Stimulated activated CD4-positive, alpha-beta T cell treated with anti-CD3 and anti-CD28 coated beads, Interleukin-15, amount 100 ng/mL, for 1 hour (primary cell): Measurements from ENCODE around the gene OTUD7B.
A peak's percentile ranks its signal among the peaks of the same experiment; 100 is the strongest.

Experiments
- DNase-seq, 2 donors: peaks; one replicate each; pipeline ENCODE4 v3.0.0-alpha.2; 2020; ENCODE audit warnings: low read depth in 1 of 2, low spot score in 1 of 2

OTUD7B gene

DNA sequence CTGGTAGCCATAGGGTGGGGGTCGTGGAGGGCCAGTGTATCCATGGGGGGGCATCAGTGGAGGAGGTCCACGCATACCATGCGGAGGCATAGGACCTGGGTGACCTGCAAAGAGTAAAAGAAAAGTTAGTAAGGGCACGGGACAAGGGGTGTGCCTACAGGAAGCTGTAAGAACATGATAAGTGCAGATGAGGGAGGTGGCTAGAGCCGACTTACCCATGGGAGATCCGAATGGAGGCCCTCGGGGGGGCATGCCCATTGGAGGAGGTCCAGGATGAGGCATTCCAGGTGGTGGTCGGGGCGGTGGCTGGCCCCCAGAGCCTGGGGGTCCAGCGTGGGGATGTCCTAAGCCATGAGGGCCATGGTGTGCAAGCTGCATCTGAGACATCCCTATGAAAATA lies 86.9 kb downstream of the OTUD7B start:
- DNase-seq = no peak

DNA sequence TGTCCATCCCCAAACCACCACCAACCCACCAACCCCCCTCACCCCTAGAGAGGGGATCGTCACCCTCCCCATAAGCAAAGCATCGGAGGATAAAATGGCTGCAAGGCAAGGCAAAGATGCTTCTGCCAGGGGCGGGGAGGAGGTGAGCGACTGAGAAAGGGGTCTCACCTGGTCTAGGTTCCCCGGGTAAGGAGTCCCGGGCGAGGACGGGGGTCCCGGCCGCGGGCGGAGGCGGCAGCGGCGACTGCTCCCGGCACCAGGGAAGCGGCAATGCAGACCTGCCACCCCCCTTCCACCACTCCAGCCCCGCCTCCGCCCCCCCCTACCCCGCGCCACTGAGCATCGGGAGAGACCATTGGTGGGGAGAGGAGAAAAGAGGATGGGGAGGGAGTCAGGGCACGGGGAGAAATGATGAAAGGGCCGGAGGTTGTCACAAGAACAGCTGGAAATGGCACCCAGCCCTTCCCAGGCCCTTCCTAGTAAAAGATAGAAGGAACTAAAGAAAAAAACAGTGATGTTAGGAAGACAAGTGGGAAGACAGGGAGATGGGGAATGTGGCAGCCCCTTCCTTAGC lies 92.9 kb downstream of the OTUD7B start, which contains the start of gene SV2A:
Gene SV2A, minus strand, starts transcription at position 274 of the 574 bp plus-strand sequence. CDS start 4,004 bp downstream, outside the sequence.
- peak in 1 of 2 donors; percentile 21 for DNase-seq

DNA sequence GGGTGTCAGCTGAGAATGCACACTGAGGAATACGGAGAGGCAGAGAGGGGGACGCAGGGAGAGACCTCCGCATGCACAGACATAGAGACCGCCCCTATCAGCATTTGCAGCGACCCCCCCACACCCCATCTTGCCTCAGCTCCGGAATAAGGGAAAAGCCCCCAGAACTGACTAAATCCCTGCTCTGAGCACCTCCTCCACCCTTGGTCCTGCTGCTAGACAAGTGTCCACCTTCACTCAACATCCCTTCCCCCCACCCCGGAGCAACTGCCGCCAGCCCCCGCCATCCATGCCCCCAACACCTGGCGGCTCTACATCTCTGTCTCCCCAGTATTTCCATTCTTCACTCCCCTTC lies 93.7 kb downstream of the OTUD7B start:
- DNase-seq = no peak

DNA sequence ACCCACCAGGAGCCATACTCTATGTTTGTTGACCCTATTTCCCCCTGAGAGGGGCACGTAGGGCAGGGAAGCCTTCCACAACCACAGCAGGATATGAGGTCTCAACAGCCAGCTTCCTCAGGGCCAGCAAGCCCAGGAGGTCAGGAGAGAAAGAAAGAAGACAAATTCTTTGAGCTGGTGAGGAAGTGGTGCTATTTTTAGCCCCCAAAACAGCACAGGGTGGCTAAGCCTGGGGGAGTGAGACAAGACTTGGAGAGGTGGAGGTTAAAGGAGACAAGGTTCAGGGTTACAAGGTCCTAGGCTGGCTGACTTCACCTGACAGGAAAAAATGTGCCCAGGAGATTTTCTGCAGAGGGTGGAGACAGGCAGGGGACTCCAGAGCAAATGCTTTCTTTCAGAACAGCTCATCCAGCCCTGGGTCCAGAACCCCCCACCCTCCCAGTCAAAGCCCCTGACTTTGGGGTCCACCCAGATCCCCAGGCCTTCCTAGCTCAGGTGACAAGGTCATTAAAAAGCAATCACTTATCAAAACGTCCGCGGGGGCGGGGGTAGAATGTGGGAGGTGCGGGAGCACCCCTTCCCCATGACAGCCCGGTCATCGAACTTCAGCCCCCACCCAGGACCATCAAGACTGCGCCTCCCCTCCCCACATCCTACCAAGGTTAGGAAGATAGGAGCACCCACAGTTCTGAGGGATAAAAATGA lies 94.2 kb downstream of the OTUD7B start:
- DNase-seq = no peak

DNA sequence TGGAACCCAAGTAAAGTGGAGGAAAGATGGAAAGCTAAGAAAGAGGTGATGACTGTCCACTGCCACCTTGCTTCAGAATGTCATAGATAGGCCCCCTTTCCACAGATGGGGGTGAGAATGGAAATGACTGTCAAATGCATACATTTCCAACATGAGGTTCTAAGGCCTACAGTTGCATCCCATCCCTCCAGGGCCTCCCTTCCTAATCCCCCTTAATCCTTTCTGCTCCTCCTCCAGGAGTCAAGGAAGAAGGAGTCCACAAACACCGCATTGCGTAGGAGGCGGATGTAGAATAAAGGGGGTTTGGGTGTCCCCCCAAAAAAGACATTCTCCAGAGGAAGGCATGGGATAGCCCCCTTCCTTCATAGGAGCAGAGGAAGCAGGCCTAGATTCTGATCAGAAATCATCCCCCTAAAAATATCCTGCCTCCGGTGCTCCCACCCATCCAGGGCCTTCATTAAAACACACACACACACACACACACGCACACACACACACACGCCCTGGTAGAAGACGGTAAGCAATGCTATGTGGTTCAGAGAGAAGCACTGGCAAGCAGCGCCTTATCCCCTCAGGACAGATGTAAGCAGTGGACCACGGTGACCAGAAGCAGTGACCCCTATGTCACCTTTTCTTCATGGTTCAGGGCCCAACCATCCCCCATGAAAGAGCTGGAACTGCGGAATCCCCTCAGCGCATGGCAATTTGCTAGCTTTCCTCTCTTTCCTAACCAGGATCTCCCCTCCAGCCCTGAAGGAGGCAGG lies 94.9 kb downstream of the OTUD7B start:
- no peak for DNase-seq

DNA sequence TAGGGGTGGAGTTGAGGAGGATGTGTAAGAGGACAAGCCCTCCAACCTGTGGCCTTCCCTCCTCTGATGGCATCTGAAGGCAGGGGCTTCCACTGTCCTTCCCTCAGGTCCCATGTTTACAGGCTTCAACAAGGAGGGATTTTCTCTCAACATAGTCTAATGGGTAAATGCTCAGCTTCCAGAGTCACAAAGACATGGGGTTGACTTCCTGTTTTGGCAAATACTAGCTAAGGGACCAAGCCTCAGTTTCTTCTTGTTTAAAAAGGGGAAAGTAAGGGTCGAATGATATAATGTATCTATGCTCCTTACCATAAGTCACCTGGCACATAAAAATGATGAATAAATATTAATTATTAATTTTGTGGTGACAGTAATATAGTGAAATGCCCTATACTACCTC lies 96.0 kb downstream of the OTUD7B start:
- no peak for DNase-seq

DNA sequence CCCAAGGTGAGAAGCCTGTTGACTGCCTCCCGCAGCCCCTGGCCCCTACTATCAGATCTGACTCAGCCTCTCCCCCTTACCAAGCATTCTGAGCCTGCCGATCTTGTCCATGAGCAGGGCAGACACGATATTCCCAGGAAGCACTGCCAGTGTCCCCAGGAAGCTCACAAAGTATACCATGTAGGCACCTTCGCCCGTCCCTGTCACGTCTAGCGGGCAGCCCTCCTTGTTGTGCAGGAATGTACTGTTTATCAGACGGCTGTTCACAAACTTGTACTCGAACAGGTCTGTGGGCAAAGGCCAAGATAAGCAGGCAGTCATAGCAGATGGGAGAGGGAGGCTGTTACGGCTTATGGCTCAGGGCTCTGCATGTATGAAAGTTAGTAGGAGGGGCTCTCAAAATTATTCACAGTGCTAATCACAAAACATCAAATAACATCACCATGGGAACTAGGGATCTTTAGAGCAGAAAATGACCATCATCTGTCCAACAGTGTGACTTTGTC lies 103.9 kb downstream of the OTUD7B start:
- DNase-seq = no peak

DNA sequence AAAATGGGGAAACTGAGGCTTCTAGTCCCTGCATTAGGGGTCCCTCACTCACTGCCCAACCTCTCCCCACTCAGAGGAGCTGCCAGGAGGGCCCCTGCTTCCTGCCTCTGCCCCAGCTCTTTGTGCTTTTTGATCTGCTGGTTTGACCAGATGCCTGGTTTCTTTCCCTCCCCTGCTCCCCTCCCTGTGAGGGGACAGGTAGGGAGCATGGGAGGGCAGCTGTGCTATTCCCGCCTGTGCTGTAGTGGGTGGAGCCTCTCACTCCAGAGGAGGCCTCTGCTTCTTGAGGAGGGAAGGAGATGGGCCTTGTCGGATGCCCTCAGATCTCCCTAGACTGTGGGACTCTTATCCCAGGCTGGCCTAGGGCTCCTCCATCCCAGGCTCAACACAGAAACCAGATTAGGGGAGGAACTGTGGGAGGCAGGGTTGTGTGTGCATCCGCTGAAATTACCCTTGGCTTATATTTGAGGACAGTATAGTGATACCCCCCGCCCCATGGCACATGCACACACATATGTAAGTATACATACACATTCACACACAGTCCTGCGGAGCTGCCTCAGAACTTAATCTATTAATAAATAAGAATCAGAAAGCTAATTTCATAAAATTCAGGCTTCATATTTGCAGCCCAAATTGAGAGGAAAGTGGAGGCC lies 106.6 kb downstream of the OTUD7B start:
- DNase-seq = no peak

DNA sequence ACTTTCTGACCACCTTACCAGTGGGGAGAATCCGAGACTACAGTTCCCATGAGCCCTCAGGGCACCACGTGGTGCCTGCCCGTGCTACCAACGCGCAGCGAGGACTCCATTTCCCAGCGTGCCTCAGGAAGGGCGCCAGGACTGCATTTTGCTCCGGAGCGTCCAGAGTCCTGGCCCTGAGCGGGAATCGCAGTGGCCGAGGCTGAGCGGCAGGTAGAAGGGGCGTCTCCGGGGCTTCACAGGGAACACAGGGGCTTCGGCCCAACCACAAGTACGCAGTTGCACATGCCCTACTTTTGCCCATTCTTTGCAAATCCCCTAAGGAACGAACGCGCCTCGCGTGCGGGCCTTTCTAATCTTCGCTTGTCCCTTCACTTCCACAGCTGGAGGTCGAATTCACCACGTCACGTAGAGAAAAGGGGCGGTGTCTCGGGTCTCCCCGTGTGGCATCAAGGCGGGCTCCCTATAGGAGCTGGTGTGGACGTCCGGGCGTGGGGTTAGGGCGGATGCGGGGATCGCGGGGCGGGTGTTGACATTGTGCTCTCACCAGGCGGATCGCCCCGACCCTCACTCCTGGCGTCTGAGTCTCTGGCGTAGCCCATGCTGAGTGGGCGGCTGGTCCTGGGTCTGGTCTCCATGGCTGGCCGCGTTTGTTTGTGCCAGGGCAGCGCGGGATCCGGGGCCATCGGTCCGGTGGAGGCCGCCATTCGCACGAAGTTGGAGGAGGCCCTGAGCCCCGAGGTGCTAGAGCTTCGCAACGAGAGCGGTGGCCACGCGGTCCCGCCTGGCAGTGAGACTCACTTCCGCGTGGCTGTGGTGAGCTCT lies 110.9 kb downstream of the OTUD7B start, which contains the start of gene BOLA1:
Gene BOLA1, plus strand, starts transcription at position 109 of the 825 bp plus-strand sequence. Its CDS starts 492 bp downstream, at position 601.
- peak; percentile 53 to 63 for DNase-seq

DNA sequence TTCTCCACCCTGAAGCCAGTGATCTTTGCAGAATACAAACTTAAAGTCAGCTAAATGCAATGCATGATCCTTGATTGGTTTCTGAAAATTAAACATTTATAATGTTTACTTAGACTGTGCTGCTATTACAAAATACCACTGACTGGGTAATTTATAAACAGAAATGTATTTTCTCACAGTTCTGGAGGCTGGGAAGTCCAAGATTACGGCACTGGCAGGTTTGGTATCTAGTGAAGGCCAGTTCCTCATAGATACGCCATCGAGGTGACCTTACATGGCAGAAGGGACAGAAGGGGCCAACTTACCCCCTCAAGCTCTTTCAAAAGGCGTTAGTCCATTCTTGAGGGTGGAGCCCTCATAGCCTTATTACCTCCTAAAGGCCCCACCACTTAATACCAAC lies 114.0 kb downstream of the OTUD7B start:
- DNase-seq = no peak

DNA sequence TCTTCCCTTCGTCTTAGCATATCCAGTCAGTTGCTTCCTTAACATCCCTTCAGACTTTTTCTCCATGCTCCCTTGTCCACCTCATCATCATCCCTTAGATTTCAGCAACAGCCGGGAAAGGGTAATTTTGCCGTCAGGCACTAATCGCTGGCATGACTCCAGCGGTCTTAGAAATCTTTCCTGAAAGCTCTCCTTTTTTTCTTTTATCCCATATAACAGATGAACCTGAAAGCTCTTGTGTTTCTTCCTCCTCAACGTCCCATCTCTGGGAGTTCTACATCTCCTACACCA lies 121.6 kb downstream of the OTUD7B start:
- no peak for DNase-seq

DNA sequence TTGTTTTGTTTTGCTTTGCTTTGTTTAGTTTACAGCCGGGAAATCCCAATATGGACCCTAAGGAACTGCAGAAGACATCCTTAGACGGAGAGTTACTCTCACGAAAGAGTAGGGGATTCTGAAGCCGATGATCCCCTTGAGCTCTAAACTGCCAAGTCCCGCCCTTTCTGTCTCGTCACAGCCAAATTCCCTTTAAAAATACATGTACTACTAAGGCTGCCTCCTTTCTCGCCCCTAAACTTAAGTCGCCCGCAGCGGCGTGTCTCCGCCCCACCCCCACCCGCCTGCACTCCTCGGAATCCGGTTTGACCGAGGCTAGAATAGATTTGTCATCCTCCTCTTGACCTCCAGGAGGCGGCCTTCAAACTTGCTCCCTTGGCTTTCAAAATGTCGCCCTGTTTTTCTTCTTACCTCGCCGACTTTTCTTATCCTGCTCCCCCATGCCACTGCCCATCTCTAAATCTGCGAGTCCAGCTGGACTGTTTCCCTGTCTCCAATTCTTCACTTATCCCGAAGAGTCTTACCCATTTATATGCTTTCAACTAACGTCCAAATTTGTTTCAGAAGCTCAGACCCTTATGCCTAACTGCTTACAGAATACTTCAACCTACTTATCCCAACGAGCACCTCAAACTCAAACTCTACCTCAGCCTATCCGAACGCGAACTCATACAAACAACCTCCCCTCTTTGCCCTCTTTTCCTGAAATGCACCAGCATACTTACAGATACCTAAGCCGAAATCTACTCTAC lies 122.1 kb downstream of the OTUD7B start:
- DNase-seq = peak; percentile 43 to 54
